Bronchial epithelial cell (primary cell): ENCODE results near the gene CELF1. TPM values are rescaled to one million over a fixed set of nuclear protein-coding genes. Genes with fewer than 3 reads are reported as not detected.

ENCODE experiments used
- DNase-seq: peaks from one replicate; pipeline ENCODE4 v3.0.0-alpha.2; 2010; ENCODE audit warnings: low read depth
- FAIRE-seq: peaks from 2 replicates; lab custom pipeline; 2011; peaks lifted over from hg19 to GRCh38; lab: Jason Lieb, UNC
- H3K27me3 ChIP-seq: 2 replicates; pipeline ENCODE4 v1.5.1; 2011; ENCODE audit warnings: low read length; ENCODE audit not compliant: control insufficient read depth, insufficient read depth
- H3K36me3 ChIP-seq: 2 replicates; pipeline ENCODE4 v1.5.1; 2011; ENCODE audit warnings: low read length; ENCODE audit not compliant: control insufficient read depth, insufficient read depth
- H3K4me3 ChIP-seq: 2 replicates; pipeline ENCODE4 v1.5.1; 2011; ENCODE audit warnings: mild to moderate bottlenecking, low read depth, low read length, control low read depth
- total RNA-seq: library from RNA; depleted of rRNA; stranded (reverse); fragments of >200 nt; gene quantifications from 2 replicates; pipeline ENCODE4 v1.2.1, GENCODE V29; 2014
- TF ChIP-seq, protein P1 (sequence below): IDR thresholded peaks from 2 replicates; pipeline ENCODE4 v1.5.1; 2011; ENCODE audit warnings: mild to moderate bottlenecking, moderate library complexity, low read length, control low read depth, inconsistent platforms; ENCODE audit not compliant: insufficient read depth, severe bottlenecking

The CELF1 gene
- total RNA-seq, 1 donor from 2014 or later: 63.4 TPM

DNA sequence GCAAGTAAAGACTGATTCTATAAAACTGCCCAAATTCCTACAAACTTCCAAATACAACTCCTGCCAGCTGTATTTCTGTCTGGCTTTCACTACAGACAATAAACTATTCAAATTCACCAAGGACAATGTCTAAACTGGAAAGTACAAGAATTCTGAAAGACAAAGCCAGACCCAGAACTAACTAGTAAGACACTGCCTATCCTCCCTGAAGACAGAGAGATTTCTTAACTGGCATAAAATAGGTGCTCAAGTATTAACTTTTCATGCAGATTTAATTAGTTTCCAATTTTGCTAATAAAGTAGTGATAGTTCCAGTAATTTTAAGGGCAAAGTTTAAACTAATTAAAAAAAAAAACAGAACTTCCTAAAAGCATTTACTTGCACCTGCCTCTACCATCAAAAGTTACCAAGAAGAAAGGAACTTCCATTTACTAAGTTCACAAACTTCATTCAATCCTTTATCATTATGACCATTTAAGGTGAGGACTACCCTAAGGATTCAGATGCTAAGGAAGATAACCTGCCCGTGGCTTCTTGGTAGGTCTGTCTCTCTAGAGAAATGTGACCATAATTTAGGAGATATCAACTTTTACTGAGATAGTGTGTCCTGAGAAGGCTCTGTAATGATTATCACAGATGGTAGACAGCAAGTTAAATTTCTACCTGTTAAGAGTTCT lies 45.2 kb downstream of the CELF1 start:
- DNase-seq (no peak), FAIRE-seq (no peak)
- Histone ChIP-seq H3K27me3 (no peaks in the 10 kb centered on the region), H3K36me3 (no peaks in the 10 kb centered on the region), H3K4me3 (no peak overlapping the region)
- TF ChIP-seq, protein P1, sequence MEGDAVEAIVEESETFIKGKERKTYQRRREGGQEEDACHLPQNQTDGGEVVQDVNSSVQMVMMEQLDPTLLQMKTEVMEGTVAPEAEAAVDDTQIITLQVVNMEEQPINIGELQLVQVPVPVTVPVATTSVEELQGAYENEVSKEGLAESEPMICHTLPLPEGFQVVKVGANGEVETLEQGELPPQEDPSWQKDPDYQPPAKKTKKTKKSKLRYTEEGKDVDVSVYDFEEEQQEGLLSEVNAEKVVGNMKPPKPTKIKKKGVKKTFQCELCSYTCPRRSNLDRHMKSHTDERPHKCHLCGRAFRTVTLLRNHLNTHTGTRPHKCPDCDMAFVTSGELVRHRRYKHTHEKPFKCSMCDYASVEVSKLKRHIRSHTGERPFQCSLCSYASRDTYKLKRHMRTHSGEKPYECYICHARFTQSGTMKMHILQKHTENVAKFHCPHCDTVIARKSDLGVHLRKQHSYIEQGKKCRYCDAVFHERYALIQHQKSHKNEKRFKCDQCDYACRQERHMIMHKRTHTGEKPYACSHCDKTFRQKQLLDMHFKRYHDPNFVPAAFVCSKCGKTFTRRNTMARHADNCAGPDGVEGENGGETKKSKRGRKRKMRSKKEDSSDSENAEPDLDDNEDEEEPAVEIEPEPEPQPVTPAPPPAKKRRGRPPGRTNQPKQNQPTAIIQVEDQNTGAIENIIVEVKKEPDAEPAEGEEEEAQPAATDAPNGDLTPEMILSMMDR: no peak

DNA sequence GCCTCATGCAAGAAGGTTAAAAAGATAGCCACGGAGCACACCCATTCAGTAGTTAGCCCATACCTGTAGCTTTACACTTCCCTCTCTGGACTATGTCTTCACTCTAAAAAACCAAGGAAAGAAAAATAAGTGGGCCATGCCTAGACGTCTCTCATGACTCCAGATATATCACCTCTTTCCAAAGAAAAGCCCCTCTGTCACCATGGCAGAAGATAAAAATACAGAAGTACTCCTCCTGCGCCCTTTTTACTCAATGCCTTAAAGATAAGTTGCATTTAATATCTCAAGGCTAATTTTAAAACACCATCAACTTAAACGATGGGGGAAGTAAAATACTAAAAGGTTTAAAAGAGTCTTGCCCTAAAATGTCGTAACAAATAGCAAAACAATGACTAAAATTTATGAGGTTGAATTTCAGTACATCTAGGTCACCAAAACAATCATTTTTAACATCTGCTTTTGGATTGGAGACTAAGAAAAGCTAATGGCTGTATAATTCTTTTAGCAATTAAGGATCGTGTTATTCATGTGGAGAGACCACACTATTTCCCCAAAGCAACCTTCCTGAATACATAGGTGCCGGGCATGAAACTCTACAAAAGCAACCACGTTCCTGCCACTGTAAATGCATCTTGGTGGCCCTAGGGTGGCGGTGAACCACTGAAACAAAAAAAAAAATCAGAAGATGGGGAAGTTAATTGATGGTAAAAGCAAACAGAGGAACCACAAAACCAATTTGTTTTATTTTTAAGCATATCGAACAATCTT lies 46.0 kb downstream of the CELF1 start:
- DNase-seq (no peak), FAIRE-seq (no peak)
- H3K36me3 ChIP-seq: no peaks in the 10 kb centered on the region
- no peaks in the 10 kb centered on the region for H3K27me3 ChIP-seq
- H3K4me3 ChIP-seq: no peak overlapping the region
- TF ChIP-seq, protein P1: no peak

DNA sequence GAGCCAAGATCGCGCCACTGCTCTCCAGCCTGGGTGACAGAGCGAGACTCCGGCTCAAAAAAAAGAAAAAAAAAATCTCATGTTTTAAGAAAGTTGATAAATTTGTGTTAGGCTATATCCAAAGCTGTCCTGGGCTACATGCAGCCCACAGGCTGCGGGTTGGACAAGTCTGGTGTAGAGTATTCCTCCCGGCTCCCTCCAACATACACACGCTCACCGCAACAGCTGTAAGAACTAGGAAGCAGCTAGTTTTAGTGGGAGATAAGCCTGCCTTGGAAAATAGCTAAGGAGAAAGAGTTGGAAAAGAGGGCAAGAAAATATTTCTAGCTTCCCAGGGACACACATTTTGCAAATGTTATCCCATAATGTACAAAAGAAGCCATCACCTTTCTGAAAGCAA lies 46.6 kb downstream of the CELF1 start:
- no peaks in the 10 kb centered on the region for H3K36me3 ChIP-seq
- DNase-seq: no peak
- no peaks in the 10 kb centered on the region for H3K27me3 ChIP-seq
- TF ChIP-seq, protein P1: no peak
- no peak for FAIRE-seq
- no peak overlapping the region for H3K4me3 ChIP-seq

DNA sequence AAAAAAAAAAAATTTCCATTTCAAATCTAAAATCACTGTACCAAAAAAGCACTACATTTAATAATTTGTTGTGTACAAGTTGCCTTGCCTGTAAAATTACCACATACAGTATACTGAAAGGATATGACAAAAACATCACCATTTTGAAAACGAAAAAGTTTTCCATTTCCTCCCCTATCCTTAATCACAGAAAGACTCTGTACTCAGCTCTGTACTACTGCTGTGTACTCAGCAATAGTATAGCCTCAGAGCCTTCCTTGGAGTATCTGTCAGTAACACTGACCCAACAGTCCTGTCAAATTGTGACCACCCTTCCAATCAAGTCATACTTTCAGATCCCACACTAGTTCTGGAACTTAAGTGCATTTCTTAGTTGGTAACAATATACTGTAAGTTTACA lies 48.0 kb downstream of the CELF1 start:
- TF ChIP-seq, protein P1: no peak
- DNase-seq (no peak), FAIRE-seq (no peak)
- Histone ChIP-seq H3K4me3 (no peak overlapping the region), H3K36me3 (peaks cover 4% of the 10 kb centered on the region), H3K27me3 (no peaks in the 10 kb centered on the region)

DNA sequence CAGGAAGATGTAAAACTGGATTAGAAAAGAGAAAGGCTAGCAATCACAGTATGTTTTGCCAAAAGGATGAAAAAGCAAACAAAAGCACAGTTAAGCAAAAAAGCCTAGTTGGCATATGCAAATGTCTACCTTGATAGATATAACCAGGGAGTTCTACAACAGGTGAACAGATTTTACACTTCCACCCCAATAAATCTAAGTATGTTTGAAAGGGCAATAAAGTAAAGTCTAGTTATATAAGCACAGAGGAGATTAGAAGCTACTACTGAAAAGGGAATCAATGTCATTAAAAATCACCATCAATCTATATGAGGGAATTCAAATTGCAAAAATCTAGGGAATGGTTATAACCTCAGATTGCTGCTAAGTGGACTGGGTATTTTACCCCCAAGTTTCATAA lies 49.7 kb downstream of the CELF1 start:
- Histone ChIP-seq H3K36me3 (peaks cover 5% of the 10 kb centered on the region), H3K4me3 (no peak overlapping the region), H3K27me3 (no peaks in the 10 kb centered on the region)
- DNase-seq (no peak), FAIRE-seq (no peak)
- TF ChIP-seq, protein P1: no peak
